LNCAP (cell line): ENCODE data around the gene RASL12.
A peak's percentile ranks its signal among the peaks of the same experiment; 100 is the strongest.

ENCODE experiments used
- CTCF ChIP-seq: fragments of 450-650 bp; IDR thresholded peaks from 2 replicates; pipeline ENCODE4 v1.5.1; 2017; ENCODE audit warnings: mild to moderate bottlenecking

Gene RASL12

DNA sequence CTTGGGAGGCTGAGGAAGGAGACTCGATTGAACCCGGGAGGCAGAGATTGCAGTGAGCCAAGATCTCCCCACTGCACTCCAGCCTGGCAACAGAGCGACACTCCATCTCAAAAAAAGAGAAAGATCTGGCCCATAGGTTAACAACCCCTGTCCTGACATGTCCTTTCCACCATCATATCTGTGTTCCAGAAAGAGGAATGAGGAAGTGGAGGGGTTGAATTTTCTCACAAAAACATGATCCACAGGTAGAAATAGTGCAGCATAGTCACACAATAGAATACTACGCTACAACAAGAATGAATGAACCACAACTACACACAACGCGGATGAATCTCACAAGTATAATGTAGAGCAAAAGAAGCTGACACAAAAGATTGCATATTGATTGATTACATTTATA lies 27.3 kb downstream of the RASL12 start:
- no peak for TF ChIP-seq CTCF

GRCh38 chr15:65038836-65039235 lies 29.0 kb downstream of the RASL12 start:
- no peak for TF ChIP-seq CTCF

DNA sequence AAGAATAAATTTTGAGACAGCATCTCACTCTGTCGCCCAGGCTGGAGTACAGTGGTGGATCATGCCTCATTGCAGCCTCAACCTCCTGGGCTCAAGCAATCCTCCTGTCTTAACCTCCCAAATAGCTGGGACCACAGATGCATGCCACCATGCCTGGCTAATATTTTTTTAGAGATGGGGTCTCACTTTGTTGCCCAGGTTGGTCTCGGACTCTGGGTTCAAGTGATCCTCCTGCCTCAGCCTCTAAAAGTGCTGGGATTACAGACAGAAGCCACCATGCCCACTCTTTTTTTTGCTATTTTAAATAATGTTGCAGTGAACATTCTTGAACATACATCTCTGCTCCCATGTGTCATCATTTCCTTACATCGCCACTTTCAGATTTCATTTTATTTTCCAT lies 29.4 kb downstream of the RASL12 start:
- TF ChIP-seq CTCF: no peak

- no peak for TF ChIP-seq CTCF
Observed at GRCh38 chr15:65037309-65037708, 30.5 kb downstream of the RASL12 start.

DNA sequence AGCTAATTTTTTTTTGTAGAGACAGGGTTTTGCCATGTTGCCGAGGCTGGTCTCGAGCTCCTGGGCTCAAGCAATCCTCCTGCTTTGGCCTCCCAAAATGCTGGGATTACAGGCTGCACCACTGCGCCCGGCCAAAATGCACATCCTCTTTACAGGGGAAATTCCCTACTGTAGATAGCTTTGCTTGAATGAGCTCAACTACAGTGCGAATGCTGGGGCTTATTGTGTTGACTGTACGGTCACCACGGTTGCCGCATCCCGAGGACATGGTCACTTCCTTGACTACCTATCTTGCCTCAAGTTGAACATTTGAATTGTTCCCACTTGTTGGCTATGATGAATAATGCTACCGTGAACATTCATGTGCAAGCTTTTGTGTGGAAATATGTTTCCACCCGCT lies 33.1 kb downstream of the RASL12 start:
- no peak for TF ChIP-seq CTCF

DNA sequence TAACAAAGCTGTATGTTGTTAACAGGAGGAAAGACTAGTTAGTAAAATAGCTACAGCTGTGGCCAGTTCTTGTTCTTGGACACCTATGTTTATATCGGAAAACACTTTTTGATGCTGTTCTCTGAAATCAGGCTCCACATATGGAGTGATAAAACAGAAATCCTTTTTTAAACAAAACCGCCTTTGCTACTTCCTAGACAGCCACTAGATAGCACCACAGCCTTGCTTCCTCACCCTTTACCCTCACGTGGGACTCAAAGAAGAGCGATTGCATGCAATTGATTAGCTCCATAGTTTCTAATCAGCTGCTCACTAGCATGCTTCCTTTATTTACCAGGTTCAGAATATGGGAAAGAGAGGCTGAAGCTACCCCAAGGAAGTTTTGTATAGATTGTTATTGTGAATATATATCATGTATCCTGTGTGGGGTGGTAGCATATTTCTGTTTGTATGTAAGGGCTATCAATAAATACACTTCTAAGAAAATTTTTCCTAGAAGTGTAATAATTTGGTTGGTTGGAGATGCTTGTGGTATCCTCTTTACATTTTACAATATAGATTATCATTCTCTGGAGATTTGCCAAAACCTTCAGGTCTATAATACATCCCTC lies 34.0 kb downstream of the RASL12 start:
- TF ChIP-seq CTCF: peak; percentile 38; the same call in 1 of the 2 replicates

DNA sequence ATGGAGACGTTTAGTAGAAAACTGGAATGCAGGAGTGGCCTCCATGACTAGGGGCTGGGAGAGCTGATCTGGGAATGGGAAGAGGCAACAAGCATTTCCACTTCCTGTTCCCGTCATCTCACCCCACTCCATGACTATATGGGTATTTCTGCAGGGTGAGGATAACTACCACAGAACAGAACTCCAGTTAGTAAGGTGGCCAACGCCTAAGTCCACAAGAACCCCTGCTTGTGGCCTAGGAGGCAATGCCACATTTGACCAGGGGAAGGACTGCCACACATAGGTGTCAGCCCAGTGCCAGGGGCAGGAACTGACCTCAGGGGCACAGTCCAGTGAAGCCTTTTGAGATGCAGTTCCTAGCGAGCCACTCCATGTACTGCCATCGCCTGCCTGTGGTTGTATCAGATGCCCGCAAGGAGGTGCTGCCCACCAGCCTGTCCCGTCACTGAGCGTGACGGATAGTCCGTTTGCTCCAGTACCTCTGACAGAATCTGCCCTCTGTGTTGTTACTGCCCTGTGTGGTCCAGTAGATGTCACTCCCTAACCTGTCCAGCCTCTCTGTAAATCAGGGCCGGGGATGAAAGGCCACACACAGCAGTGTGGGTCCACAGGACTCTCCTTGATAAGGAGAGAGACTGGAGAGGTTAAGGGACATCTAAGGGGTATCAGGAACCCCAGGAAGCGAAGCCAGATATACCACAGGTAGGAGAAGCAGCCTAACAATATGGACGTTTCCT lies 34.8 kb downstream of the RASL12 start:
- TF ChIP-seq CTCF: peak; percentile 60
